Smooth muscle cell (in vitro differentiated cells): Measurements from ENCODE around the gene XAGE1B. TPM values are rescaled to one million over a fixed set of nuclear protein-coding genes. Genes with fewer than 3 reads are reported as not detected.
"Not testable (repeated sequence)": the region's sequence is repeated elsewhere in the genome, so short reads cannot be mapped to it uniquely, and the experiment has no call there.

Experiments used
- DNase-seq: peaks from one replicate; lab custom pipeline; 2025; ENCODE audit not compliant: unreplicated experiment; lab: John Stamatoyannopoulos, UW
- H2AFZ ChIP-seq: fragments of 200-600 bp; sonication (generic); 2 replicates; pipeline ENCODE4 v1.6.0; 2016; ENCODE audit warnings: antibody characterized with exemption, low read depth, mild to moderate bottlenecking
- H3F3A ChIP-seq: fragments of 200-600 bp; sonication (generic); 2 replicates; pipeline ENCODE4 v1.6.0; 2017; ENCODE audit warnings: antibody characterized with exemption, low read depth
- H3K27ac ChIP-seq: fragments of 200-600 bp; sonication (generic); 2 replicates; pipeline ENCODE4 v1.5.1; 2016; ENCODE audit warnings: low read depth, mild to moderate bottlenecking
- H3K27me3 ChIP-seq: fragments of 200-600 bp; sonication (generic); 2 replicates; pipeline ENCODE4 v1.6.1; 2016; ENCODE audit warnings: low read depth, mild to moderate bottlenecking
- H3K36me3 ChIP-seq: fragments of 200-600 bp; sonication (generic); 2 replicates; pipeline ENCODE4 v1.5.1; 2016; ENCODE audit warnings: low read depth
- H3K4me1 ChIP-seq: fragments of 200-600 bp; sonication (generic); 2 replicates; pipeline ENCODE4 v1.5.1; 2016; ENCODE audit warnings: low read depth
- H3K4me2 ChIP-seq: fragments of 200-600 bp; sonication (generic); 2 replicates; pipeline ENCODE4 v1.6.0; 2016; ENCODE audit warnings: mild to moderate bottlenecking
- H3K4me3 ChIP-seq: fragments of 200-600 bp; sonication (generic); 2 replicates; pipeline ENCODE4 v1.5.1; 2016; ENCODE audit warnings: mild to moderate bottlenecking
- H3K79me2 ChIP-seq: fragments of 200-600 bp; sonication (generic); 2 replicates; pipeline ENCODE4 v1.6.0; 2016; ENCODE audit warnings: low read depth, mild to moderate bottlenecking
- H3K9ac ChIP-seq: fragments of 200-600 bp; sonication (generic); 2 replicates; pipeline ENCODE4 v1.6.0; 2016; ENCODE audit warnings: low read depth
- H3K9me3 ChIP-seq: fragments of 200-600 bp; sonication (generic); replicated peaks from 2 replicates; pipeline ENCODE4 v1.5.1; 2016; ENCODE audit warnings: low read depth
- H4K20me1 ChIP-seq: fragments of 200-600 bp; sonication (generic); 2 replicates; pipeline ENCODE4 v1.6.0; 2016; ENCODE audit warnings: low read depth
- WGBS: methylation state at CpG from one replicate; pipeline ENCODE4 v1.1.7; 2016; ENCODE audit warnings: low lambda C conversion rate; 5-methylcytosine and 5-hydroxymethylcytosine counted together
- polyA plus RNA-seq: library from polyadenylated mRNA; unstranded; fragments of >200 nt; fragmentation: Nextera tagmentation; extraction: Ambion mirVana; gene quantifications from 2 replicates; pipeline ENCODE4 v1.2.1, GENCODE V29; 2016
- small RNA-seq: library from RNA; depleted of rRNA; stranded (forward); fragments of <200 nt; gene quantifications from one replicate; pipeline ENCODE3, GENCODE V24; 2014
- total RNA-seq: library from RNA; depleted of rRNA; stranded (reverse); fragments of >200 nt; gene quantifications from 2 replicates; pipeline ENCODE4 v1.2.3, GENCODE V29; 2014

The XAGE1B gene
- total and polyA plus RNA-seq, 2 experiments from 2014 or later = not detected

- not testable (repeated sequence) for H3K79me2 ChIP-seq, H3K9me3 ChIP-seq, H3K36me3 ChIP-seq, H3K9ac ChIP-seq, H3F3A ChIP-seq, H3K4me2 ChIP-seq, H3K4me3 ChIP-seq, DNase-seq, H3K27ac ChIP-seq, H4K20me1 ChIP-seq, H3K27me3 ChIP-seq, H3K4me1 ChIP-seq, H2AFZ ChIP-seq
- no CpG with 5 or more reads among the region's 41 CpGs for WGBS
Measured at GRCh38 chrX:52495545-52496418, 21.1 kb downstream of the XAGE1B start, which contains the start of gene XAGE1A. XAGE1A (plus strand) TSS chrX:52495808; CDS start chrX:52497362, 1,554 bp downstream.

GRCh38 chrX:52471301-52471700, 45.6 kb downstream of the XAGE1B start:
- H3K79me2 ChIP-seq, H3K9me3 ChIP-seq, H3K4me1 ChIP-seq, H3K36me3 ChIP-seq, H4K20me1 ChIP-seq, H2AFZ ChIP-seq, H3K27ac ChIP-seq, H3F3A ChIP-seq, H3K4me3 ChIP-seq, DNase-seq, H3K4me2 ChIP-seq, H3K27me3 ChIP-seq, H3K9ac ChIP-seq: not testable (repeated sequence)
- 86% methylated on average over 1 of the region's 1 CpG for WGBS

Small RNA genes lying within 50 kb of the gene (small RNA-seq; reads per million reads assigned to genes)
- not detected for gene BX510359.8
- gene RBM22P7 = not detected

Other genes starting within 250 kb of the XAGE1B start
- gene XAGE2, start 148.0 kb downstream of the XAGE1B start, total RNA-seq = 0.36 and 10.3 TPM in 2 replicates
- gene XAGE2, start 148.0 kb downstream of the XAGE1B start, polyA plus RNA-seq = 1.1 and 5.0 TPM in 2 replicates
- not detected in 2 replicates for gene XAGE1A, start 21.3 kb downstream of the XAGE1B start, total RNA-seq
- gene XAGE1A, start 21.3 kb downstream of the XAGE1B start, polyA plus RNA-seq = not detected in 2 replicates
- not detected in 2 replicates for gene SSX7, start 137.8 kb upstream of the XAGE1B start, total RNA-seq
- not detected in 2 replicates for gene SSX7, start 137.8 kb upstream of the XAGE1B start, polyA plus RNA-seq
- not detected in 2 replicates for gene SSX2, start 190.1 kb upstream of the XAGE1B start, total RNA-seq
- gene SSX2, start 190.1 kb upstream of the XAGE1B start, polyA plus RNA-seq = not detected in 2 replicates
- not detected in 2 replicates for gene SSX2B, start 234.2 kb upstream of the XAGE1B start, total RNA-seq
- gene SSX2B, start 234.2 kb upstream of the XAGE1B start, polyA plus RNA-seq = not detected in 2 replicates